ENCODE data around the gene POTEM.
"Not testable (repeated sequence)": the region's sequence is repeated elsewhere in the genome, so short reads cannot be mapped to it uniquely, and the experiment has no call there.

Gene POTEM

GRCh38 chr14:19025080-19025589, 57.9 kb downstream of the POTEM start:
- not testable (repeated sequence) for DNase-seq (ENCODE audit: extremely low read depth, low read depth); H3K4me3 ChIP-seq (replicated peaks; ENCODE audit: low read depth, low read length)

GRCh38 chr14:19026649-19027351, 59.6 kb downstream of the POTEM start:
- DNase-seq (ENCODE audit: extremely low read depth, low read depth); H3K4me3 ChIP-seq (replicated peaks; ENCODE audit: low read depth, low read length): not testable (repeated sequence)

- DNase-seq (ENCODE audit: extremely low read depth, low read depth); H3K4me3 ChIP-seq (replicated peaks; ENCODE audit: low read depth, low read length): not testable (repeated sequence)
These were observed 60.7 kb downstream of the POTEM start for GRCh38 chr14:19027895-19028294.

GRCh38 chr14:19036811-19037382, 69.7 kb downstream of the POTEM start:
- not testable (repeated sequence) for DNase-seq (ENCODE audit: extremely low read depth, low read depth); H3K4me3 ChIP-seq (replicated peaks; ENCODE audit: low read depth, low read length)

GRCh38 chr14:19038060-19038664, 70.9 kb downstream of the POTEM start:
- not testable (repeated sequence) for DNase-seq (ENCODE audit: extremely low read depth, low read depth); H3K4me3 ChIP-seq (replicated peaks; ENCODE audit: low read depth, low read length)

GRCh38 chr14:19038785-19039184, 71.6 kb downstream of the POTEM start:
- not testable (repeated sequence) for DNase-seq (ENCODE audit: extremely low read depth, low read depth)

GRCh38 chr14:19043384-19043783, 76.2 kb downstream of the POTEM start:
- not testable (repeated sequence) for DNase-seq (ENCODE audit: extremely low read depth, low read depth); H3K4me3 ChIP-seq (replicated peaks; ENCODE audit: low read depth, low read length)

More at GRCh38 chr14:19038785-19039184, 71.6 kb downstream of the POTEM start:
- not testable (repeated sequence) for H3K4me3 ChIP-seq (replicated peaks; ENCODE audit: low read depth, low read length)
